K562 (cell line): ENCODE data around the gene DCUN1D1. TPM values are rescaled to one million over a fixed set of nuclear protein-coding genes. Genes with fewer than 3 reads are reported as not detected.

Experiments used
- ATF7 ChIP-seq: fragments of 450-650 bp; IDR thresholded peaks from 2 replicates; pipeline ENCODE4 v1.7.1; 2014; ENCODE audit warnings: mild to moderate bottlenecking, moderate library complexity
- BDP1 ChIP-seq: IDR thresholded peaks from 3 replicates; pipeline ENCODE4 v1.6.1; 2011; ENCODE audit not compliant: insufficient read length, insufficient read depth
- CBX5 ChIP-seq: IDR thresholded peaks from 2 replicates; pipeline ENCODE4 v1.6.1; 2014; ENCODE audit warnings: low read depth, borderline replicate concordance
- CEBPB ChIP-seq: fragments of 450-650 bp; IDR thresholded peaks from 2 replicates; pipeline ENCODE4 v1.6.1; 2016; ENCODE audit warnings: missing genetic modification characterization, missing compliant biosample characterization
- EHMT2 ChIP-seq: fragments of 450-650 bp; IDR thresholded peaks from 2 replicates; pipeline ENCODE4 v1.6.1; 2018; ENCODE audit warnings: antibody characterized with exemption
- FOXJ3 ChIP-seq: sonication (generic); formaldehyde crosslinking; IDR thresholded peaks from 2 replicates; pipeline ENCODE4 v1.4.0; 2020; ENCODE audit warnings: mild to moderate bottlenecking, missing genetic modification reagents
- HNRNPUL1 ChIP-seq: fragments of 200-400 bp; formaldehyde crosslinking; IDR thresholded peaks from 2 replicates; pipeline ENCODE4 v1.6.1; 2017; ENCODE audit warnings: low read length
- KLF16 ChIP-seq: IDR thresholded peaks from 2 replicates; pipeline ENCODE4 v1.6.1; 2016; ENCODE audit warnings: antibody characterized with exemption
- MTA3 ChIP-seq: fragments of 450-650 bp; formaldehyde crosslinking; IDR thresholded peaks from 2 replicates; pipeline ENCODE4 v1.6.1; 2017; ENCODE audit warnings: mild to moderate bottlenecking, borderline replicate concordance
- NR1H2 ChIP-seq: sonication (generic); formaldehyde crosslinking; IDR thresholded peaks from 2 replicates; pipeline ENCODE4 v1.4.0; 2020; ENCODE audit warnings: mild to moderate bottlenecking, missing genetic modification reagents
- PPARD ChIP-seq: fragments of 250-450 bp; sonication (Bioruptor Pico); IDR thresholded peaks from 2 replicates; pipeline ENCODE4 v1.8.0; 2022; ENCODE audit warnings: inconsistent platforms, mild to moderate bottlenecking, moderate library complexity
- RBFOX2 ChIP-seq: fragments of 200-400 bp; formaldehyde crosslinking; IDR thresholded peaks from 2 replicates; pipeline ENCODE4 v1.6.1; 2017; ENCODE audit warnings: low read depth, mild to moderate bottlenecking, low read length, moderate library complexity
- RFX7 ChIP-seq: fragments of 250-450 bp; sonication (Bioruptor Pico); IDR thresholded peaks from 2 replicates; pipeline ENCODE4 v1.5.1; 2021; ENCODE audit warnings: mild to moderate bottlenecking
- TEAD4 ChIP-seq, 2 experiments: sonication (generic) in 1 of 2; formaldehyde crosslinking in 1 of 2; IDR thresholded peaks; 2 replicates each; pipeline versions ENCODE4 v1.6.1 to v1.8.0; 2012 to 2022; ENCODE audit warnings: borderline replicate concordance in 1 of 2, inconsistent platforms in 1 of 2, low read length in 1 of 2, mild to moderate bottlenecking in 1 of 2, missing genetic modification reagents in 1 of 2
- THAP12 ChIP-seq: fragments of 250-450 bp; sonication (Bioruptor Pico); IDR thresholded peaks from 2 replicates; pipeline ENCODE4 v1.9.0; 2021; ENCODE audit warnings: mild to moderate bottlenecking, inconsistent platforms
- ZC3H8 ChIP-seq: fragments of 450-650 bp; IDR thresholded peaks from 2 replicates; pipeline ENCODE4 v1.6.1; 2017
- ZFP1 ChIP-seq: fragments of 450-650 bp; formaldehyde crosslinking; IDR thresholded peaks from 2 replicates; pipeline ENCODE4 v1.4.0; 2020; ENCODE audit warnings: mild to moderate bottlenecking, mixed read lengths
- ZNF124 ChIP-seq: sonication (generic); formaldehyde crosslinking; IDR thresholded peaks from 2 replicates; pipeline ENCODE4 v1.8.1; 2022; ENCODE audit warnings: missing genetic modification reagents
- ZNF324 ChIP-seq: fragments of 250-450 bp; sonication (Bioruptor Pico); IDR thresholded peaks from 2 replicates; pipeline ENCODE4 v1.4.0; 2020; ENCODE audit warnings: mild to moderate bottlenecking
- ZNF445 ChIP-seq: fragments of 250-450 bp; sonication (Bioruptor Pico); IDR thresholded peaks from 2 replicates; pipeline ENCODE4 v1.4.0; 2020; ENCODE audit warnings: low read depth, mild to moderate bottlenecking, moderate library complexity
- ZNF77 ChIP-seq: fragments of 250-450 bp; sonication (Bioruptor Pico); IDR thresholded peaks from 2 replicates; pipeline ENCODE4 v1.5.0; 2020
- ZNF785 ChIP-seq: fragments of 250-450 bp; sonication (Bioruptor Pico); IDR thresholded peaks from 2 replicates; pipeline ENCODE4 v1.4.0; 2020; ENCODE audit warnings: mild to moderate bottlenecking
- polyA plus RNA-seq, 8 experiments: library from polyadenylated mRNA; depleted of rRNA in 4 of 8; stranded (reverse) in 5 of 8; unstranded in 3 of 8; fragments of >200 nt; fragmentation: Nextera tagmentation in 2 of 8; fragmentation: Illumina TruSeq in 1 of 8; extraction: Ambion mirVana in 2 of 8; extraction: Trizol in 1 of 8; gene quantifications; 2 replicates each; pipeline versions ENCODE4 v1.2.1 to v1.2.3, GENCODE V29; 2011 to 2014; ENCODE audit warnings: inconsistent platforms in 1 of 8, missing spikeins in 1 of 8
- total RNA-seq, 7 experiments: library from RNA; depleted of rRNA in 6 of 7; stranded (reverse); fragments of >200 nt in 6 of 7; fragmentation: Illumina TruSeq in 2 of 7; extraction: Trizol in 2 of 7; gene quantifications; 2 replicates each; pipeline versions ENCODE4 v1.2.1 to v1.2.3, GENCODE V29; 2011 to 2021; ENCODE audit warnings: low replicate concordance in 1 of 7
- TF ChIP-seq, protein P1 (sequence below): fragments of 450-650 bp; formaldehyde crosslinking; IDR thresholded peaks from 2 replicates; pipeline ENCODE4 v1.4.0; 2022; ENCODE audit warnings: mild to moderate bottlenecking, moderate library complexity
- TF ChIP-seq, protein P2 (sequence below), 2 experiments: IDR thresholded peaks; 2 replicates each; pipeline ENCODE4 v1.6.1; 2011; ENCODE audit warnings: borderline replicate concordance in 1 of 2, control low read depth in 1 of 2, low read depth in 1 of 2, low read length in 1 of 2, mild to moderate bottlenecking in 1 of 2, mixed read lengths in 1 of 2, moderate library complexity in 1 of 2; ENCODE audit not compliant: insufficient read depth in 1 of 2, insufficient read length in 1 of 2, poor library complexity in 1 of 2, severe bottlenecking in 1 of 2; ENCODE audit errors: extremely low read depth in 1 of 2
- TF ChIP-seq, protein P3 (sequence below): fragments of 250-450 bp; sonication (Bioruptor Pico); IDR thresholded peaks from 2 replicates; pipeline ENCODE4 v1.5.0; 2021; ENCODE audit warnings: mild to moderate bottlenecking, borderline replicate concordance

DCUN1D1 gene
- total and polyA plus RNA-seq, 9 of the 15 experiments (the other 6 are each of a cell fraction or from before 2014, with no cell fraction given) = 11.4 to 46.8 (median 28.2) TPM

GRCh38 chr3:182920515-182921084 is 59.7 kb downstream of the DCUN1D1 start (continued):
- TF ChIP-seq PPARD = no peak
- TF ChIP-seq BDP1 = no peak
- no peak for TF ChIP-seq THAP12 (CRISPR knock-in tag)
- TF ChIP-seq ATF7 = peak; percentile 93
- no peak for TF ChIP-seq FOXJ3 (CRISPR knock-in tag)
- TF ChIP-seq TEAD4 (IDR thresholded peaks at IDR 0.05; ENCODE audit: low read length) = peak; percentile 94
- TF ChIP-seq TEAD4 (CRISPR knock-in tag; IDR thresholded peaks at IDR 0.05; ENCODE audit: borderline replicate concordance) = no peak
- TF ChIP-seq ZFP1 (CRISPR knock-in tag) = no peak
- TF ChIP-seq, protein P1, sequence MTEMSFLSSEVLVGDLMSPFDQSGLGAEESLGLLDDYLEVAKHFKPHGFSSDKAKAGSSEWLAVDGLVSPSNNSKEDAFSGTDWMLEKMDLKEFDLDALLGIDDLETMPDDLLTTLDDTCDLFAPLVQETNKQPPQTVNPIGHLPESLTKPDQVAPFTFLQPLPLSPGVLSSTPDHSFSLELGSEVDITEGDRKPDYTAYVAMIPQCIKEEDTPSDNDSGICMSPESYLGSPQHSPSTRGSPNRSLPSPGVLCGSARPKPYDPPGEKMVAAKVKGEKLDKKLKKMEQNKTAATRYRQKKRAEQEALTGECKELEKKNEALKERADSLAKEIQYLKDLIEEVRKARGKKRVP (CRISPR knock-in tag) = no peak
- TF ChIP-seq, protein P2, sequence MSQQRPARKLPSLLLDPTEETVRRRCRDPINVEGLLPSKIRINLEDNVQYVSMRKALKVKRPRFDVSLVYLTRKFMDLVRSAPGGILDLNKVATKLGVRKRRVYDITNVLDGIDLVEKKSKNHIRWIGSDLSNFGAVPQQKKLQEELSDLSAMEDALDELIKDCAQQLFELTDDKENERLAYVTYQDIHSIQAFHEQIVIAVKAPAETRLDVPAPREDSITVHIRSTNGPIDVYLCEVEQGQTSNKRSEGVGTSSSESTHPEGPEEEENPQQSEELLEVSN (IDR thresholded peaks at IDR 0.05; ENCODE audit: borderline replicate concordance in 1 of 2, extremely low read depth in 1 of 2, insufficient read depth in 1 of 2, insufficient read length in 1 of 2, low read depth in 1 of 2, low read length in 1 of 2, poor library complexity in 1 of 2, severe bottlenecking in 1 of 2) = peak in 1 of 2 experiments; percentile 77
- no peak for TF ChIP-seq RBFOX2
- no peak for TF ChIP-seq ZNF124 (CRISPR knock-in tag)
- no peak for TF ChIP-seq ZNF785
- no peak for TF ChIP-seq RFX7
- TF ChIP-seq ZNF445 = no peak
- no peak for TF ChIP-seq ZNF324 (CRISPR knock-in tag)
- no peak for TF ChIP-seq HNRNPUL1
- TF ChIP-seq, protein P3, sequence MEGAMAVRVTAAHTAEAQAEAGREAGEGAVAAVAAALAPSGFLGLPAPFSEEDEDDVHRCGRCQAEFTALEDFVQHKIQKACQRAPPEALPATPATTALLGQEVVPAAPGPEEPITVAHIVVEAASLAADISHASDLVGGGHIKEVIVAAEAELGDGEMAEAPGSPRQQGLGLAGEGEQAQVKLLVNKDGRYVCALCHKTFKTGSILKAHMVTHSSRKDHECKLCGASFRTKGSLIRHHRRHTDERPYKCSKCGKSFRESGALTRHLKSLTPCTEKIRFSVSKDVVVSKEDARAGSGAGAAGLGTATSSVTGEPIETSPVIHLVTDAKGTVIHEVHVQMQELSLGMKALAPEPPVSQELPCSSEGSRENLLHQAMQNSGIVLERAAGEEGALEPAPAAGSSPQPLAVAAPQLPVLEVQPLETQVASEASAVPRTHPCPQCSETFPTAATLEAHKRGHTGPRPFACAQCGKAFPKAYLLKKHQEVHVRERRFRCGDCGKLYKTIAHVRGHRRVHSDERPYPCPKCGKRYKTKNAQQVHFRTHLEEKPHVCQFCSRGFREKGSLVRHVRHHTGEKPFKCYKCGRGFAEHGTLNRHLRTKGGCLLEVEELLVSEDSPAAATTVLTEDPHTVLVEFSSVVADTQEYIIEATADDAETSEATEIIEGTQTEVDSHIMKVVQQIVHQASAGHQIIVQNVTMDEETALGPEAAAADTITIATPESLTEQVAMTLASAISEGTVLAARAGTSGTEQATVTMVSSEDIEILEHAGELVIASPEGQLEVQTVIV (CRISPR knock-in tag) = no peak
- TF ChIP-seq EHMT2 = 0 out of 2 replicates have a peak, but pooled peaks have one; percentile 51
- no peak for TF ChIP-seq CEBPB (tag)
- TF ChIP-seq KLF16 = peak; percentile 88
- no peak for TF ChIP-seq NR1H2 (CRISPR knock-in tag)
- TF ChIP-seq ZNF77 = no peak
- no peak for TF ChIP-seq CBX5
- TF ChIP-seq MTA3 = peak; percentile 87
- no peak for TF ChIP-seq ZC3H8
